ENCODE data around the gene TBC1D8B. TPM values are rescaled to one million over a fixed set of nuclear protein-coding genes. Genes with fewer than 3 reads are reported as not detected.

The TBC1D8B gene
- total RNA-seq, result 17.1 and 17.9 TPM in 2 replicates

GRCh38 chrX:106802388-106803275 lies at the start of gene TBC1D8B:
TBC1D8B (plus strand) TSS chrX:106802673; CDS start chrX:106802854, 181 bp downstream.

GRCh38 chrX:106903291-106903824 lies 100.9 kb downstream of the TBC1D8B start, which contains the start of gene RIPPLY1:
RIPPLY1 (minus strand) TSS chrX:106903341; CDS start chrX:106903287, 54 bp downstream.

GRCh38 chrX:106919932-106920452 lies 117.5 kb downstream of the TBC1D8B start, which contains the start of gene CLDN2:
CLDN2 (plus strand) TSS chrX:106920402; CDS start chrX:106928229, 7,827 bp downstream.

Other genes starting within 250 kb of the TBC1D8B start
- gene RADX, start 190.7 kb upstream of the TBC1D8B start, total RNA-seq, result 0.26 and 1.1 TPM in 2 replicates
- gene RNF128, start 76.0 kb upstream of the TBC1D8B start, total RNA-seq, result not detected in 2 replicates
- 0.13 TPM in 1 of 2 replicates, not detected in the other for gene RIPPLY1, start 100.7 kb downstream of the TBC1D8B start, total RNA-seq
- gene CLDN2, start 117.7 kb downstream of the TBC1D8B start, total RNA-seq, result not detected in 2 replicates
- 44.1 and 44.3 TPM in 2 replicates for gene MORC4, start 197.5 kb downstream of the TBC1D8B start, total RNA-seq